HEK293T (cell line): ENCODE measurements around the gene PARP16.
"Not testable (repeated sequence)": the region's sequence is repeated elsewhere in the genome, so short reads cannot be mapped to it uniquely, and the experiment has no call there.

Experiments used
- CTCF ChIA-PET: fragments of 350-600 bp; formaldehyde crosslinking; extraction: SDS; loops from one replicate; lab custom pipeline; 2021; ENCODE audit warnings: antibody characterized with exemption, inconsistent platforms; lab: Yijun Ruan, JAX
- POLR2A ChIA-PET: fragments of 350-600 bp; formaldehyde crosslinking; extraction: SDS; loops from one replicate; lab custom pipeline; 2020; ENCODE audit warnings: antibody characterized with exemption, inconsistent platforms; lab: Yijun Ruan, JAX
- DNase-seq: peaks from one replicate; pipeline ENCODE4 v3.0.0; 2012; ENCODE audit warnings: mixed read lengths; ENCODE audit errors: extremely low spot score
- ARNT ChIP-seq: fragments of 450-650 bp; IDR thresholded peaks from 2 replicates; pipeline ENCODE4 v1.6.1; 2017; ENCODE audit warnings: mild to moderate bottlenecking
- BHLHE40 ChIP-seq: fragments of 450-650 bp; IDR thresholded peaks from 2 replicates; pipeline ENCODE4 v1.6.1; 2016; ENCODE audit warnings: mild to moderate bottlenecking, moderate library complexity, borderline replicate concordance
- CTBP1 ChIP-seq: fragments of 450-650 bp; IDR thresholded peaks from 2 replicates; pipeline ENCODE4 v1.6.1; 2016; ENCODE audit warnings: borderline replicate concordance
- ELF4 ChIP-seq: fragments of 450-650 bp; IDR thresholded peaks from 2 replicates; pipeline ENCODE4 v1.6.1; 2017; ENCODE audit warnings: antibody characterized with exemption
- FOXA1 ChIP-seq: fragments of 450-650 bp; IDR thresholded peaks from 2 replicates; pipeline ENCODE4 v1.6.1; 2016; ENCODE audit warnings: mild to moderate bottlenecking
- FOXK2 ChIP-seq: fragments of 450-650 bp; IDR thresholded peaks from 2 replicates; pipeline ENCODE4 v1.6.1; 2016; ENCODE audit warnings: mild to moderate bottlenecking
- FOXM1 ChIP-seq: fragments of 450-650 bp; IDR thresholded peaks from 2 replicates; pipeline ENCODE4 v1.6.1; 2017; ENCODE audit warnings: mild to moderate bottlenecking, borderline replicate concordance
- HDGF ChIP-seq: fragments of 450-650 bp; IDR thresholded peaks from 2 replicates; pipeline ENCODE4 v1.6.1; 2017; ENCODE audit warnings: antibody characterized with exemption, borderline replicate concordance
- L3MBTL2 ChIP-seq: fragments of 450-650 bp; conservative IDR thresholded peaks from 2 replicates; pipeline ENCODE4 v1.6.1; 2016; ENCODE audit warnings: mild to moderate bottlenecking
- LEF1 ChIP-seq: fragments of 450-650 bp; IDR thresholded peaks from 2 replicates; pipeline ENCODE4 v1.6.1; 2017; ENCODE audit warnings: mild to moderate bottlenecking, borderline replicate concordance
- NFRKB ChIP-seq: fragments of 450-650 bp; IDR thresholded peaks from 2 replicates; pipeline ENCODE4 v1.6.1; 2016; ENCODE audit warnings: mild to moderate bottlenecking, moderate library complexity
- PKNOX1 ChIP-seq: fragments of 450-650 bp; IDR thresholded peaks from 2 replicates; pipeline ENCODE4 v1.6.1; 2016
- SP1 ChIP-seq: fragments of 450-650 bp; IDR thresholded peaks from 2 replicates; pipeline ENCODE4 v1.6.1; 2017
- SUZ12 ChIP-seq: fragments of 450-650 bp; IDR thresholded peaks from 2 replicates; pipeline ENCODE4 v1.6.1; 2016; ENCODE audit warnings: mild to moderate bottlenecking
- TARDBP ChIP-seq: fragments of 450-650 bp; IDR thresholded peaks from 2 replicates; pipeline ENCODE4 v1.6.1; 2016
- ZNF384 ChIP-seq: fragments of 450-650 bp; IDR thresholded peaks from 2 replicates; pipeline ENCODE4 v1.6.1; 2016

The PARP16 gene

GRCh38 chr15:65246026-65246714, 40.5 kb downstream of the PARP16 start:
- no peak for DNase-seq
- POLR2A ChIA-PET: interaction anchor here (0.9 to 1.2 kb wide), 3 partner anchors 12 to 61 kb away, joined by 3 to 4 read pairs (median 4); partner anchors contain the start of genes CLPX and RNU5B-1
- CTCF ChIA-PET: interaction anchor here (1.3 kb wide), 1 partner anchor 34 kb away, joined by 8 read pairs; the partner anchor contains the start of gene CILP

GRCh38 chr15:65245096-65245856, 41.4 kb downstream of the PARP16 start:
- ChIA-PET POLR2A (interaction anchor here (0.9 to 1.2 kb wide), 3 partner anchors 11 to 60 kb away, joined by 3 to 4 read pairs (median 4); partner anchors contain the start of genes CLPX and RNU5B-1), CTCF (interaction anchor here (1.3 kb wide), 1 partner anchor 33 kb away, joined by 8 read pairs; the partner anchor contains the start of gene CILP)
- no peak for DNase-seq
- TF ChIP-seq ARNT (no peak), HDGF (no peak)

More at GRCh38 chr15:65246026-65246714, 40.5 kb downstream of the PARP16 start:
- TF ChIP-seq NFRKB: no peak
- TF ChIP-seq ARNT: no peak
- TF ChIP-seq FOXA1: no peak
- TF ChIP-seq ELF4: no peak
- no peak for TF ChIP-seq BHLHE40
- TF ChIP-seq FOXM1: no peak
- no peak for TF ChIP-seq TARDBP
- TF ChIP-seq ZNF384: no peak
- TF ChIP-seq CTBP1: no peak
- TF ChIP-seq HDGF: no peak
- no peak for TF ChIP-seq FOXK2
- TF ChIP-seq SUZ12: no peak
- no peak for TF ChIP-seq L3MBTL2
- no peak for TF ChIP-seq PKNOX1
- TF ChIP-seq LEF1: no peak
- no peak for TF ChIP-seq SP1

- DNase-seq: no peak
- CTCF ChIA-PET: no interaction called here
- no peak for TF ChIP-seq SP1
- no peak for TF ChIP-seq PKNOX1
- no peak for TF ChIP-seq FOXA1
- TF ChIP-seq L3MBTL2: no peak
- no peak for TF ChIP-seq HDGF
- TF ChIP-seq LEF1: no peak
- no peak for TF ChIP-seq ELF4
- TF ChIP-seq ARNT: no peak
- no peak for TF ChIP-seq TARDBP
- TF ChIP-seq NFRKB: no peak
- TF ChIP-seq BHLHE40: no peak
- no peak for TF ChIP-seq SUZ12
- no peak for TF ChIP-seq FOXM1
- no peak for TF ChIP-seq CTBP1
- TF ChIP-seq FOXK2: no peak
- no peak for TF ChIP-seq ZNF384
- POLR2A ChIA-PET: no interaction called here
Measured at GRCh38 chr15:65244638-65245037, 42.0 kb downstream of the PARP16 start.

GRCh38 chr15:65236443-65236842, 50.2 kb downstream of the PARP16 start:
- CTCF ChIA-PET, DNase-seq, POLR2A ChIA-PET: not testable (repeated sequence)

- DNase-seq: no peak
- no peak for TF ChIP-seq NFRKB
- no peak for TF ChIP-seq SP1
- TF ChIP-seq FOXK2: no peak
- TF ChIP-seq CTBP1: no peak
- no peak for TF ChIP-seq ELF4
- TF ChIP-seq LEF1: no peak
- no peak for TF ChIP-seq BHLHE40
- no peak for TF ChIP-seq ARNT
- no peak for TF ChIP-seq TARDBP
- ChIA-PET CTCF (no interaction called here), POLR2A (interaction anchor here (1.2 kb wide), 1 partner anchor 71 kb away, joined by 5 read pairs; the partner anchor contains the start of gene RNU5B-1)
Measured at GRCh38 chr15:65233696-65234095, 53.0 kb downstream of the PARP16 start.

GRCh38 chr15:65232520-65232919, 54.2 kb downstream of the PARP16 start:
- TF ChIP-seq PKNOX1 (no peak), LEF1 (no peak), FOXM1 (no peak), ARNT (no peak), ZNF384 (no peak), SP1 (no peak), FOXK2 (no peak), HDGF (no peak), ELF4 (no peak), TARDBP (no peak), L3MBTL2 (no peak), NFRKB (no peak), BHLHE40 (no peak), SUZ12 (no peak), CTBP1 (no peak), FOXA1 (no peak)
- POLR2A ChIA-PET: no interaction called here
- DNase-seq: no peak
- CTCF ChIA-PET: no interaction called here
